ES-I3 (cell line): ENCODE results near the gene GRHL3.
"Not testable (repeated sequence)": the region's sequence is repeated elsewhere in the genome, so short reads cannot be mapped to it uniquely, and the experiment has no call there.

Source experiments
- H3K36me3 ChIP-seq: 2 replicates; pipeline ENCODE4 v1.6.1; 2013; ENCODE audit warnings: mild to moderate bottlenecking, low read length, control low read depth, moderate library complexity; ENCODE audit not compliant: insufficient read depth
- H3K4me1 ChIP-seq: 2 replicates; pipeline ENCODE4 v1.6.1; 2013; ENCODE audit warnings: mild to moderate bottlenecking, control low read depth, low read length; ENCODE audit not compliant: insufficient read depth
- H3K9ac ChIP-seq: 2 replicates; pipeline ENCODE4 v1.6.1; 2013; ENCODE audit warnings: low read depth, mild to moderate bottlenecking, low read length, moderate library complexity
- H3K9me3 ChIP-seq: 2 replicates; pipeline ENCODE4 v1.6.1; 2013; ENCODE audit warnings: mild to moderate bottlenecking, low read length, moderate library complexity; ENCODE audit not compliant: control insufficient read depth, insufficient read depth

Gene GRHL3

DNA sequence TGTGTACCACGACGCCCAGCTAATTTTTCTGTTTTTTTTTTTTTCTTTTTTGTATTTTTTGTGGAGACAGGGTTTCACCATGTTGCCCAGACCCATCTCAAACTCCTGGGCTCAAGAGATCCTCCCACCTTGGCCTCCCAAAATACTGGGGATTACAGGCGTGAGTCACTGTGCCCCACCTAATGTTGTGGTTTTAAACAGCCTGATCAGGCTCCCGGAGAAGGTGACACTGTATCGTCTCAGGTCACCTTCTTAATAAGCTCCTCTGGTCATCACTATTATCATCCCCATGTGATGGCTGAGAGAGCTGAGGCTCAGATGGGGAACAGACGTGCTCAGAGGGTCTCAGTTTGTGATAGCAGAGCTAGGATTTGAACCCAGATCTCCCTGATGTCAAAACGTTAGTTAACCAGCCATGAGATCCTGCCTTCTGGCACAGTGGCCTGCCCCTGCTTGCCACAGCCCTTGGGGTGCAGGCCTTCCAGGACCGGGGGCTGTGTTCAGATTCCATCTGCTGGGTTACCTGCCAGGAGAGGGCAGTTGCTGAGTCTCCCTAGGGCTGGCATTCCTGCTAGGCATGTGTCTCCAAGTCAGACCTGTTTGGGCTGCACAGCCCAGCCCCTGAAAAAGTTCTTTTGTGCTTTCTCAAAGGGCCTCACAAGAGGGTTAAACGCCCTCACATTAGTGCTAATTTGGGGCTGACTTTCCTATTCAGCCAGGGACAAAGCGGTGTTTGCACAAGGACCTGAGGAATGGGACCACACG, 32.7 kb upstream of the GRHL3 start:
- Histone ChIP-seq H3K9me3 (no peaks in the 10 kb centered on the region), H3K4me1 (peaks cover 13% of the 10 kb centered on the region; the same call in 1 of the 2 replicates), H3K9ac (no peak overlapping the region), H3K36me3 (no peaks in the 10 kb centered on the region; the same call in 1 of the 2 replicates)

DNA sequence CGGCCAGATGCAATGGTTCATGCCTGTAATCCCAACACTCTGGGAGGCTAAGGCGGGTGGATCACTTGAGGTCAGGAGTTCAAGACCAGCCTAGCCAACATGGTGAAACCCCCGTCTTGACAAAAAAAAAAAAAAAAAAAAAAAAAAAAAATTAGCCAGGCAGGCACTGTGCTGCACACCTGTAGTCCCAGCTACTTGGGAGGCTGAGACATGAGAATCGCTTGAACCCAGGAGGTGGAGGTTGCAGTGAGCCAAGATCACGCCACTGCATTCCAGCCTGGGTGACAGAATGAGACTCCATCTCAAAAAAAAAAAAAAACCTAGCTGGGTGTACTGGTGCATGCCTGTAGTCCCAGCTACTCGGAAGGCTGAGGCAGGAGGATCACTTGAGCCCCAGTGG, 31.4 kb upstream of the GRHL3 start:
- H3K9ac ChIP-seq, H3K36me3 ChIP-seq, H3K9me3 ChIP-seq: not testable (repeated sequence)
- peaks cover 16% of the 10 kb centered on the region; the same call in 1 of the 2 replicates for H3K4me1 ChIP-seq

DNA sequence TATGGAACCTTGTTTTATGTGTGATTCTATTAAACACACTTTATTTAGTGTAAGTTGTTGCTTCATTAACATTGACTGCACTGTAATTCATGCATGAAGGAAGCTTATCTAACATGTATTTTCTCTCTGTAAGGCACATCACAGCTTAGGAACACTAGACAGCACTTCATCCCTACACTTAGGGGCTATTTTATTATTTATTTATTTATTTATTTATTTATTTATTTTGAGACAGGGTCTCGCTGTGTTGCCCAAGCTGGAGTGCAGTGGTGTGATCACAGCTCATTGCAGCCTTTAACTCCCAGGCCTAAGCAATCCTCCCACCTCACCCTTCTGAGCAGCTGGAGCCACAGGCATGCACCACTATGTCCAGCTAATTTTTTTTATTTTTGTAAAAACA, 30.7 kb upstream of the GRHL3 start:
- H3K9me3 ChIP-seq, result no peaks in the 10 kb centered on the region
- no peaks in the 10 kb centered on the region; the same call in 1 of the 2 replicates for H3K36me3 ChIP-seq
- H3K4me1 ChIP-seq, result peaks cover 16% of the 10 kb centered on the region; the same call in 1 of the 2 replicates
- no peak overlapping the region for H3K9ac ChIP-seq

DNA sequence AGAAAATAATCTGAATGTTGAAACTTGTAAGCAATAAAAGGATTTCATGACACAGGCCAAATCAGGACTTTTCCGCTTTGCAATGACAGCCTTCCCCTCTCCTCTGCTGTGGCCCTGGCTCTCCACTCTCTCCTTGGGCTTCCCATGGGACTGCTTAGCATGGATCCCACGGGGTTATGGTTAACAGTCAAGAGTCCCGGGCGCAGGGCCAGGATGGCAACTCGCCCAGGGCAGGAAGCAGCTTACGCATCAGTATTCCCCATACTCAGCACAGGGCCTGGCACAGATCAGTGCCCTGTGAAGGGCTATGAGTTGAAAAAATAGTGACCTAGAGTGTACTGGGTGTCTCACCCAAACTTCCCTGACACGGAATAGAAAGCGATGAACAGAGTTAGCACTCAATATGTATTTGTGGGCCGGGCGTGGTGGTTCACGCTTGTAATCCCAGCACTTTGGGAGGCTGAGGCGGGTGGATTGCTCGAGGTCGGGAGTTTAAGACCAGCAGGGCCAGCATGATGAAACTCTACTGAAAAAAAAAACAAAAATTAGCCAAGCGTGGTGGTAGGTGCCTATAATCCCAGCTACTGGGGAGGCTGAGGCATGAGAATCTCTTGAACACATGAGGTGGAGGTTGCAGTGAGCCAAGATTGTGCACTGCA, 29.1 kb upstream of the GRHL3 start:
- Histone ChIP-seq H3K36me3 (no peaks in the 10 kb centered on the region), H3K9me3 (no peaks in the 10 kb centered on the region), H3K9ac (no peak overlapping the region), H3K4me1 (peaks cover 27% of the 10 kb centered on the region)

DNA sequence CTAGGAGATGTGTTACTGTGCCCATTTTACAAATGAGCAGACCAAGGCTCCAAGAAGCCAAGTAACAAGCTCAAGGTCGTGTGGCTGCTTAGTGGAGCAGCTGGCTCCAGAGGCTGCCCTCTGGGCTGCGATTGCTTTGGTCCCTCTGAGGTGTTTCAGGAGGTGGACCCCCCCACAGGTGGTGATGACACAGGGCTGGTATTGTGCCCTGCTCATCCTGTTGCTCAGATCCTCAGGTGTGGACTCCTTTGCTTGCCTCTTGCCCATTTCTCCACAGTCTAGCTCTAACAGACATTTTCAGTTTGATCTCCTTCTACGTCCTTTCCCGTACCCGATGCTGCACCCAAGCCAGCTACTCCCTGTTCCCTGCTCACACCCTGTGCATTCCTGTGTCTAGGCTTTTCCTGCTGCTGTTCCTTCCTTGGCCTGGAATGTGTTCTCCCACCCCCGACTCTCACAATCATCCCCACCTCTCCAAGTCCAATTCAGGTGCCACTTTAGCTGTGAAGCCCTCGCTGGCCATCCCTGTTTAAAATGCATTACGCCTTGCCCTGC, 28.1 kb upstream of the GRHL3 start:
- peaks cover 34% of the 10 kb centered on the region for H3K4me1 ChIP-seq
- no peak overlapping the region for H3K9ac ChIP-seq

DNA sequence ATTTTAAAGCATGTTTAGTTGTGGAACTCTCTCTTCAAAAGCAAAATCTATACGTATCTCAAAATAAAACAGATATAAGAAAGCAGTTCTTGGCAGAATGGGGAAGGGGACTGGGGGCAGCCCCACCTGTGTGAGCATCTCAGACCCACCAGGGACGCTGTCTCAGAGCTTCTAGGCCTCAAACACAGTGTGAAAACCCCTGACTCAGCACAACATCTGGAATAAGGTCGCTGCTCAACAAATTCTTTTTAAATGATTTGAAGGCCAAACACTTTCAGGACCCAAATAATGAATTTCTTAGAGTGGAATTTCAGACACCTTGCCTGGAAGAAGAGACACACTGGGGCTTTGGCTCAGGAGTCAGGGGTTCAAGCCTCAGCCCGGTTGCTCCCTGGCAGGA, 27.1 kb upstream of the GRHL3 start:
- H3K4me1 ChIP-seq, result peaks cover 30% of the 10 kb centered on the region
- H3K9me3 ChIP-seq, result no peaks in the 10 kb centered on the region
- H3K9ac ChIP-seq, result no peak overlapping the region
- H3K36me3 ChIP-seq, result no peaks in the 10 kb centered on the region

More for the DNA sequence above, 28.1 kb upstream of the GRHL3 start:
- Histone ChIP-seq H3K9me3 (no peaks in the 10 kb centered on the region), H3K36me3 (no peaks in the 10 kb centered on the region)

DNA sequence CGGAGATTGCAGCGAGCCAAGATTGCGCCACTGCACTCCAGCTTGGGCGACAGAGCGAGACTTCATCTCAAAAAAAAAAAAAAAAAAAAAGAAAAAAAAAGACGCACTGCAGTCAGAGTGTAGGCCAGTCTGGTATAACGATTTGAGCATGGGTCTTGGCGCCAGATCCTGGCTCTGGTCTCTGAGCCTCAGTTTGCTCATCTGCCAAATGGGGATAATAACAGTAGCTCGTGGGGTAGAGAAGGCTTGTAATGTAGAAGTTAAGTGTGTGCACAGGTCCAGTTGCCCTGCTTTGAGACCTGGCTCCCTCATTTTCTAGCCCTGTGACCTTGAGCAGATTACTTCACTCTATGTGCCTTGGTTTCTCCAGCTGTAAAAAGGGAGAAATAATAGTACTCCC, 26.3 kb upstream of the GRHL3 start:
- no peaks in the 10 kb centered on the region for H3K36me3 ChIP-seq
- no peaks in the 10 kb centered on the region for H3K9me3 ChIP-seq
- no peak overlapping the region for H3K9ac ChIP-seq
- peaks cover 34% of the 10 kb centered on the region for H3K4me1 ChIP-seq

DNA sequence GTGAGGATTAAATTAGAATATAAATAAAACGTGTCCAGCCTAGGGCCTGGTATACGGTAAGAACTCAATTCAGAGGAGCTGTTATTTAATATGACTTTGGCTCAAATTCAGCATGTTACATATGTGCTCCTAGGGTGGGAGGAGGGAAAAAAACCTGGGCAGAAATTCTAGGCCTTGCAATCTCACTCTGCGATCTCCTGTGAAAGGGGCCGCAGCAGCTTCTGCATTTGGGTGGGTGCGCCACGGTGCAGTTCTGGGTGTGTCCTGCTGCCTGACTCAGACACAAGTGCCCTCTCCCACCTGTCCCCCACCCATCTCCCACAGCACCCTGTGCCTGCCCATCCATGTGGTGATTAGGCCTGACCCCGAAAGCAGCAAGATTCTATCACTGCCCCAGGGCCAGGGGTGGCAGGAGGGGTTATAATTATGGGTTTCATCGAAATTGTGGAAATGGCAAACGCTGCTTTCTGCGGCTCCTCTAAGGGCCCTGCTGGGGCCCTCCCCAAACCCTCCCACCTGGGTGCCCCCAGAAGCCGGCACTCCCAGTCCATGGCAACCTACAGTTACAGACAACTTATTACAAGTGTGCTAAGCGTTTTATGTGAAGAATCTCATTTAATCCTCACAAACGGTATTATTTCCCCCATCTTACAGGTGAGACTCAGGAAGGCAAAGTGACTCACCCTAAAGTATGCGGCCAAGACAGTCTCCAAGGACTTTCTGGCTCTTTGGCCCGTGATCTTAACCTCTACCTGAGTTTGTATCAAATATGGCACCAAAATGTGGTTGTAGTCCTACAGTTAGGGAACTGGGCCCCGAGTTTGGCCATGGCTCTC, 25.5 kb upstream of the GRHL3 start:
- Histone ChIP-seq H3K36me3 (no peaks in the 10 kb centered on the region), H3K9ac (no peak overlapping the region), H3K4me1 (peaks cover 34% of the 10 kb centered on the region), H3K9me3 (no peaks in the 10 kb centered on the region)

DNA sequence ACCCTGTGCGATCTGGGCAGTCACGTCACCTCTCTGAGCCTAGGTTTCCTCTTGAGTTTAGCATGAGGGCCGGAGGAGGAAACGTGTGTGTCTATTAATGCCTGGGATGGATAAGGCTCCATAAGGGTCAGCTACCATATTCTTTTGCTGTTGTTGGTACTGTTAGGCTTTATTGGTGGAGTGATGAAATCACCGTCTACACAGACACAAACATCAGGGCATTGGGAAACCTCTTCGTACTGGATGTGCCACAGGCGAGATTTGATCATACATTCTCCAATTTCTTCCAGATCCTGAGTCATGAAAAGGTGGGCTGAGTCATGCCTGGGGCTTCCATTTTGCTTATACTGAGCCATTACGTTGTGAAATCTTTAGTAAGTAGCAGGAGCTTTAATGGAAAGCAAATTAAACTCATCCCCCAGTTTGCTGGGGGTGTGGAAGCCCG, 24.9 kb upstream of the GRHL3 start:
- H3K9me3 ChIP-seq, result no peaks in the 10 kb centered on the region
- H3K4me1 ChIP-seq, result peaks cover 34% of the 10 kb centered on the region
- no peaks in the 10 kb centered on the region for H3K36me3 ChIP-seq
- H3K9ac ChIP-seq, result no peak overlapping the region

DNA sequence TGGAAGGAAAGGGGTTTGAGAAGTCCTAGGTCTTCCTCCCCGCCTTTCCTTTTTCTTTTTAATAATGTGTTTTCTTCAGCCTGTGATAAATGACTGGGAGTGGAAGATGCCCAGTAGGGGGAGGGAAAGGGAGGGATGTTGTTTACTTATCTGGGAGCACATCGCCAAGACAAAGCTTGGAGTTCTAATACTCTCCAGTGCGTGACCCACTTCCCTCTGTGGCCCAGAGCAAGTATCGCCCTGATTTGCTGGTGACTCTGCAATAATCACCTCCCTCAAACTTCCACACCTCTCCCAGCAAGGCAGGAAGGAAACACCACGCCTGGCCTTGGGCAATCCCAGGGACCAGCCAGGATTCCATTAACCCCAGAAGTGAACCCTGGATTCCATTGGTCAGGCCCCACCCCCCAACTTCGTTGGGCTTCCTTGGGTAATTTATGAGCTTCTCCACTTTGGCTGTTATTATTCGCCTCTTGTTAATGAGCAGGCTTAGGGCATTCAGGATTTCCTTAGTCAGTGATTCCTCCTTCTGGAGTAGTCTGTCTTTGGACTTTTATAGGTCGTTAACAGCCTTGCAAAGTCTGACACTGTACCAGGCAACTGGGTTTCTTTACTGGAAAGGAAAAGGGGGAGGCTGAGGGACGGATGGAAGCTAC, 24.3 kb upstream of the GRHL3 start:
- no peak overlapping the region for H3K9ac ChIP-seq
- H3K36me3 ChIP-seq, result no peaks in the 10 kb centered on the region
- peaks cover 34% of the 10 kb centered on the region for H3K4me1 ChIP-seq
- no peaks in the 10 kb centered on the region for H3K9me3 ChIP-seq

DNA sequence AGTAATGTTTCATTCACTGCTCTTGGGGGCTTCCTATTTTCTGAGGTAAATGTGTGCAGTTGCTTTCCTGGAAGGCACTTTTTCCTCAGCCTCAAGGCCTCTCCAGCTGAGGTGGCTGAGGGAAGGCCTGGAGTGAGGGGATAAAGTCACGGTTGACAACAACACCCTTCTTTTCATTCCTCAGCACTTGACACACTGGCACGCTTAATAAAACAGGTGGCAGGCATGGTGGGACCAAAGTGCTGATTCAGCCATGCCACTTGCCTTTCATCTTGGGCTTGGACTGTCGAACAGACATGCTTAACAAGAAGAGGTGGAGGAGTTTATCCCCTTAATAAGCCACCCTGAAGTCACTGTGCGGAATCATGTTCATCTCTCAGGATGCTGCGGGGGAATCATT, 23.6 kb upstream of the GRHL3 start:
- Histone ChIP-seq H3K9me3 (no peaks in the 10 kb centered on the region), H3K36me3 (no peaks in the 10 kb centered on the region), H3K4me1 (peaks cover 34% of the 10 kb centered on the region), H3K9ac (no peak overlapping the region)

DNA sequence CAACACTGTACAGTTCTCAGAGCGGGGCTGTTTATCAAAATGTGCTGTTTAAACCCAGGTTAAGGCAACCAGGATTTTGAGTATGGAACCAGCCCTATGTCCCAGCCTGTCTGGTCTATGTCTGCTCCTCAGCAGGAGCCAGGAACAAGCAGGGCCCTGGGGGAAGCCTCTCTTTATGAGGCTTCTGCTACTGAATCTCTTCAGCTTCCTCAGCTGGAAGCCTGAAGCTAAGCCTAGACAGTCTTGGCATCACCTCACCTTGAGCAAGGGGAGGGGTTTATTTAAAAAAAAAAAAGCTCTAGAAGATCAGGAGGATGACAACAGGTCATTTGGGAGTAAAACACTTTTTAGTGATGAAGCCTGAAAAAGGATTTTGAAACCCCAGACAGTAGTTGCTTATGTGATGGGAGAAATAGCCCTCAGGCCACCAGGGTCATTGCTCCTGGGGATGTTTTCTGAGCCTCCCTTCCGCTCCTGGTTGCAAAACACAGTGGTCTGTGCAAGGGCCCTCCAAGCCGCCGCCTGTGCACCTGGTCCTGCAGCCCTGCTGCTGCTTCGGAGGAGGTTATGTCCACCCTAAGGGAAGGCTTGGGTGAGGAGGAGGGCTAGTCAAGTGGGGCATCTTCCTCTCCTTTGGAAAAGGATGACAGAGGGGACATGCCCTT, 21.8 kb upstream of the GRHL3 start:
- H3K4me1 ChIP-seq, result peaks cover 29% of the 10 kb centered on the region
- H3K9ac ChIP-seq, result no peak overlapping the region
- H3K36me3 ChIP-seq, result no peaks in the 10 kb centered on the region
- no peaks in the 10 kb centered on the region for H3K9me3 ChIP-seq

DNA sequence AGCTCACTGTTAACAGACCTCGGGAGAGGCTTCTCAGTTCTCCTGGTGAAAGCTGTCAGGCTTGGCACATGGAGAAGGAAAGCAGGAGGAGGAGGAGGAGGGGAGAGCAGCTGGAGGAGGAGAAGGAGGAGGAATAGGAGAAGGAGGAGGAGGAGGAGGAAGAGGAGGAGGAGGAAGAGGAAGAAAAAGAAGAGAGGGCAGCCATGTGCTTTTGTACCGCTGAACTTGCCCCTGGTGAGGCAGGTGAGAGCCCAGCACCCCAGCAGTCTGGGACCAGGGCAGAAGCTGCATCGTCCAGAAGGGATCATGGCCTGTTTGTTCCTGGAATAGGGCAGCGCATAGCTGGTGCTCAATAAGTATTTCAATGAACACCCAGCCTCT, 21.3 kb upstream of the GRHL3 start:
- H3K36me3 ChIP-seq, result no peaks in the 10 kb centered on the region
- no peaks in the 10 kb centered on the region for H3K9me3 ChIP-seq
- no peak overlapping the region for H3K9ac ChIP-seq
- peaks cover 29% of the 10 kb centered on the region for H3K4me1 ChIP-seq
